Smooth muscle cell (in vitro differentiated cells): ENCODE measurements around the gene CDC42SE1. TPM values are rescaled to one million over a fixed set of nuclear protein-coding genes. Genes with fewer than 3 reads are reported as not detected.

Experiments used
- DNase-seq: peaks from one replicate; lab custom pipeline; 2025; ENCODE audit not compliant: unreplicated experiment; lab: John Stamatoyannopoulos, UW
- H2AFZ ChIP-seq: fragments of 200-600 bp; sonication (generic); 2 replicates; pipeline ENCODE4 v1.6.0; 2016; ENCODE audit warnings: antibody characterized with exemption, low read depth, mild to moderate bottlenecking
- H3F3A ChIP-seq: fragments of 200-600 bp; sonication (generic); 2 replicates; pipeline ENCODE4 v1.6.0; 2017; ENCODE audit warnings: antibody characterized with exemption, low read depth
- H3K27ac ChIP-seq: fragments of 200-600 bp; sonication (generic); 2 replicates; pipeline ENCODE4 v1.5.1; 2016; ENCODE audit warnings: low read depth, mild to moderate bottlenecking
- H3K27me3 ChIP-seq: fragments of 200-600 bp; sonication (generic); 2 replicates; pipeline ENCODE4 v1.6.1; 2016; ENCODE audit warnings: low read depth, mild to moderate bottlenecking
- H3K36me3 ChIP-seq: fragments of 200-600 bp; sonication (generic); 2 replicates; pipeline ENCODE4 v1.5.1; 2016; ENCODE audit warnings: low read depth
- H3K4me1 ChIP-seq: fragments of 200-600 bp; sonication (generic); 2 replicates; pipeline ENCODE4 v1.5.1; 2016; ENCODE audit warnings: low read depth
- H3K4me2 ChIP-seq: fragments of 200-600 bp; sonication (generic); 2 replicates; pipeline ENCODE4 v1.6.0; 2016; ENCODE audit warnings: mild to moderate bottlenecking
- H3K4me3 ChIP-seq: fragments of 200-600 bp; sonication (generic); 2 replicates; pipeline ENCODE4 v1.5.1; 2016; ENCODE audit warnings: mild to moderate bottlenecking
- H3K79me2 ChIP-seq: fragments of 200-600 bp; sonication (generic); 2 replicates; pipeline ENCODE4 v1.6.0; 2016; ENCODE audit warnings: low read depth, mild to moderate bottlenecking
- H3K9ac ChIP-seq: fragments of 200-600 bp; sonication (generic); 2 replicates; pipeline ENCODE4 v1.6.0; 2016; ENCODE audit warnings: low read depth
- H3K9me3 ChIP-seq: fragments of 200-600 bp; sonication (generic); replicated peaks from 2 replicates; pipeline ENCODE4 v1.5.1; 2016; ENCODE audit warnings: low read depth
- H4K20me1 ChIP-seq: fragments of 200-600 bp; sonication (generic); 2 replicates; pipeline ENCODE4 v1.6.0; 2016; ENCODE audit warnings: low read depth
- WGBS: methylation state at CpG from one replicate; pipeline ENCODE4 v1.1.7; 2016; ENCODE audit warnings: low lambda C conversion rate; 5-methylcytosine and 5-hydroxymethylcytosine counted together
- polyA plus RNA-seq: library from polyadenylated mRNA; unstranded; fragments of >200 nt; fragmentation: Nextera tagmentation; extraction: Ambion mirVana; gene quantifications from 2 replicates; pipeline ENCODE4 v1.2.1, GENCODE V29; 2016
- total RNA-seq: library from RNA; depleted of rRNA; stranded (reverse); fragments of >200 nt; gene quantifications from 2 replicates; pipeline ENCODE4 v1.2.3, GENCODE V29; 2014
- TF ChIP-seq, protein P1 (sequence below): fragments of 200-600 bp; sonication (generic); IDR thresholded peaks from 2 replicates; pipeline ENCODE4 v1.5.1; 2017; ENCODE audit warnings: borderline replicate concordance, mild to moderate bottlenecking, antibody characterized with exemption; ENCODE audit not compliant: insufficient read depth, poor library complexity, severe bottlenecking

The CDC42SE1 gene
- total and polyA plus RNA-seq, 2 experiments from 2014 or later: 15.2 to 63.3 TPM

GRCh38 chr1:151009674-151010345 lies 49.6 kb downstream of the CDC42SE1 start:
- Histone ChIP-seq H4K20me1 (no peaks in the 10 kb centered on the region), H3K79me2 (peaks cover 20% of the 10 kb centered on the region), H3K36me3 (no peaks in the 10 kb centered on the region), H3K4me2 (peak overlapping the region; percentile 89), H3K27ac (peak overlapping the region; percentile 97), H3K9me3 (no peaks in the 10 kb centered on the region), H3K4me1 (peaks cover 17% of the 10 kb centered on the region), H3K9ac (no peak overlapping the region), H3K27me3 (no peaks in the 10 kb centered on the region), H2AFZ (no peak overlapping the region), H3K4me3 (peak overlapping the region; percentile 81), H3F3A (peaks cover 7% of the 10 kb centered on the region)
- 98% methylated on average over 8 of the region's 8 CpGs for WGBS
- DNase-seq: no peak
- TF ChIP-seq, protein P1, sequence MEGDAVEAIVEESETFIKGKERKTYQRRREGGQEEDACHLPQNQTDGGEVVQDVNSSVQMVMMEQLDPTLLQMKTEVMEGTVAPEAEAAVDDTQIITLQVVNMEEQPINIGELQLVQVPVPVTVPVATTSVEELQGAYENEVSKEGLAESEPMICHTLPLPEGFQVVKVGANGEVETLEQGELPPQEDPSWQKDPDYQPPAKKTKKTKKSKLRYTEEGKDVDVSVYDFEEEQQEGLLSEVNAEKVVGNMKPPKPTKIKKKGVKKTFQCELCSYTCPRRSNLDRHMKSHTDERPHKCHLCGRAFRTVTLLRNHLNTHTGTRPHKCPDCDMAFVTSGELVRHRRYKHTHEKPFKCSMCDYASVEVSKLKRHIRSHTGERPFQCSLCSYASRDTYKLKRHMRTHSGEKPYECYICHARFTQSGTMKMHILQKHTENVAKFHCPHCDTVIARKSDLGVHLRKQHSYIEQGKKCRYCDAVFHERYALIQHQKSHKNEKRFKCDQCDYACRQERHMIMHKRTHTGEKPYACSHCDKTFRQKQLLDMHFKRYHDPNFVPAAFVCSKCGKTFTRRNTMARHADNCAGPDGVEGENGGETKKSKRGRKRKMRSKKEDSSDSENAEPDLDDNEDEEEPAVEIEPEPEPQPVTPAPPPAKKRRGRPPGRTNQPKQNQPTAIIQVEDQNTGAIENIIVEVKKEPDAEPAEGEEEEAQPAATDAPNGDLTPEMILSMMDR: no peak

DNA sequence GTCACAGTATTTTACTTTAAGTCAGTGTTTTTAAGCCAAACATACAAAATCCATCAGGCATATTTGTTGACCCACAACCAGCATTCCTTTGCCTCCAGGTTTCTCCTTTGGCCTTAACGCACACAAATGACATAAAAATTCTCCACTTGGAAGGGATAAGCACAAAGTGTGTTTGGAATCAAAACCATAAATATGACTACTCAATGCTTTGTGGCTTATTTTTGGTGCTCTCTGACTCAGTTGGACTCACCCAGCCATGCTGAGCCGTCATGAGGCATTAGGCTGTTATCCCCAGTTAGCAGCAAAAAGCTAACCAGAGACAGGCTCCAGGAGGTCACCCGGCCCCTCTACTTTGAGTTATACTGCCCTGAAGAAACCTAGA lies 50.2 kb downstream of the CDC42SE1 start:
- TF ChIP-seq, protein P1: no peak

DNA sequence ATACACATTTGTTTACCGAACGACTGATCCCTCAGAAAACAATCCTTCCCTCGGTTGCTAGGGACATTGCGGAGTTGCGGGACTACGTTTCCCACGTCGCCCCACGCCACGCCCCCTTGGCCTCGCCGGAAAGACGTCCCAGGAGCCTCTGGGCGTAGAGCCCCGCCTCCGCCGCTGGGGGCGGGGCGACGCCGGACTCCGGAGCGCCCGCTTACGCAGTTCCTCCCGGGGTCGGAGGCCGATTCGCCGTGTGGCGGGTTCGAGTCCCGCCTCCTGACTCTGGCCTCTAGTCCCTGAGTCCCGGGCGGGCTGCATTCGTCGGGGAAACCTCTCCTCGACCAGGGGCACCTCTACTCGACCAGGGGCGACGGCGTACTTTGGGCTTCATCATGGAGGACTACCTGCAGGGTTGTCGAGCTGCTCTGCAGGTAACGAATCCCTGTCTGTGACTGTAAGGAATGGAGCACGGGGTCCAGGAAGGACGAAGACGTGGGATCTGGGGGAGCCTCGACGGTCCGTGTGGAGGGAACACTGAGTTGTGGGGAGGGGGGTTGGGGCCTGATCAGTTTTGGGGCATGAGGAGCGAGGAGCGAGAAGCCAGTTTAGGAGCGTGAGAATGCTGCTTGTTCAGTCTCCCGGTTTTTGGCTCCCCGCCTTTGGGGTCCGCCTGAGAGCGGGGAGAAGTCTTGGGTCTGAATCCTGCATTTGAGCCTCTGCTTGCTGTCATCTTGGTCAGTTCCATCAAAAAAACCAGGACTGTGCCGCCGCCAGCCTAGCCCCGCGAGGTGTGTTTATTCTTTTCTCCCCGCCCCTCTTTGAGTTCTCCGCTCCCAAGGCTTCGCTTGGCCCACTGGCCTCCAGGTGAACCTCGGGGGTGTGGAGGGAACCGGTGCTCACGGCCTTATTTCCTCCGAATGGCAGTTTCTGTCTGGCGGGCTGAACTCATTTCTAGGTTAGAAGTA lies 50.9 kb downstream of the CDC42SE1 start, which contains the start of gene PRUNE1:
TSS of gene PRUNE1 (plus strand) at position 206 of the 962 bp plus-strand sequence. CDS start at position 390, 184 bp downstream.
- peaks cover 17% of the 10 kb centered on the region for H3K4me1 ChIP-seq

More for the DNA sequence above, 50.2 kb downstream of the CDC42SE1 start:
- Histone ChIP-seq H3K9me3 (no peaks in the 10 kb centered on the region), H3F3A (peaks cover 7% of the 10 kb centered on the region), H3K4me3 (peak overlapping the region; percentile 81), H4K20me1 (no peaks in the 10 kb centered on the region), H2AFZ (peak overlapping the region; percentile 99), H3K27ac (peak overlapping the region; percentile 97), H3K36me3 (no peaks in the 10 kb centered on the region), H3K4me2 (peak overlapping the region; percentile 89), H3K27me3 (no peaks in the 10 kb centered on the region), H3K4me1 (peaks cover 17% of the 10 kb centered on the region), H3K79me2 (peaks cover 14% of the 10 kb centered on the region), H3K9ac (peak overlapping the region; percentile 82)
- no peak for DNase-seq
- WGBS: 25% methylated on average over 3 of the region's 3 CpGs

More for the DNA sequence above, 50.9 kb downstream of the CDC42SE1 start, which contains the start of gene PRUNE1:
- peak within 1 kb of the TSS; percentile 92 for H3K9ac ChIP-seq
- 1% methylated on average over 69 of the region's 69 CpGs for WGBS
- peaks cover 7% of the 10 kb centered on the region for H3F3A ChIP-seq
- peaks cover 12% of the 10 kb centered on the region for H3K79me2 ChIP-seq
- H3K9me3 ChIP-seq: no peaks in the 10 kb centered on the region
- H3K27me3 ChIP-seq: no peaks in the 10 kb centered on the region
- TF ChIP-seq, protein P1: no peak
- peak; percentile 86 for DNase-seq
- H4K20me1 ChIP-seq: no peaks in the 10 kb centered on the region
- H3K36me3 ChIP-seq: no peaks in the 10 kb centered on the region
- peak within 1 kb of the TSS; percentile 89 for H3K4me2 ChIP-seq
- peak within 1 kb of the TSS; percentile 97 for H3K27ac ChIP-seq
- H3K4me3 ChIP-seq: peak within 1 kb of the TSS; percentile 81
- H2AFZ ChIP-seq: peak within 1 kb of the TSS; percentile 99
